Fibroblast of lung (primary cell): ENCODE results near the gene NDUFS3. TPM values are rescaled to one million over a fixed set of nuclear protein-coding genes. Genes with fewer than 3 reads are reported as not detected.
A peak's percentile ranks its signal among the peaks of the same experiment; 100 is the strongest.
"Not testable (repeated sequence)": the region's sequence is repeated elsewhere in the genome, so short reads cannot be mapped to it uniquely, and the experiment has no call there.

Experiments
- DNase-seq, 2 donors: peaks; one replicate each; pipeline versions ENCODE4 v3.0.0 to v3.0.0-alpha.2; 2010; ENCODE audit warnings: low read depth in 2 of 2
- H2AFZ ChIP-seq: 2 replicates; pipeline ENCODE4 v1.5.1; 2012; ENCODE audit warnings: low read length, control low read depth, inconsistent platforms
- H3K27ac ChIP-seq: 2 replicates; pipeline ENCODE4 v1.5.1; 2011; ENCODE audit warnings: low read length, control low read depth; ENCODE audit not compliant: insufficient read depth
- H3K27me3 ChIP-seq: 2 replicates; pipeline ENCODE4 v1.5.1; 2011; ENCODE audit warnings: mild to moderate bottlenecking, low read length; ENCODE audit not compliant: control insufficient read depth, insufficient read depth
- H3K36me3 ChIP-seq: 2 replicates; pipeline ENCODE4 v1.5.1; 2011; ENCODE audit warnings: low read length; ENCODE audit not compliant: control insufficient read depth, insufficient read depth
- H3K4me1 ChIP-seq: 2 replicates; pipeline ENCODE4 v1.5.1; 2011; ENCODE audit warnings: low read length; ENCODE audit not compliant: control insufficient read depth, insufficient read depth; ENCODE audit errors: extremely low read depth
- H3K4me2 ChIP-seq: 2 replicates; pipeline ENCODE4 v1.5.1; 2011; ENCODE audit warnings: low read length, control low read depth; ENCODE audit not compliant: insufficient read depth; ENCODE audit errors: extremely low read depth
- H3K4me3 ChIP-seq, 4 experiments: fragments of 200-600 bp in 1 of 4; sonication (generic) in 1 of 4; replicated peaks in 1 of 4; 2 replicates each; pipeline ENCODE4 v1.5.1; 2011 to 2016; ENCODE audit warnings: low read length in 4 of 4, low read depth in 3 of 4, mild to moderate bottlenecking in 3 of 4, control low read depth in 2 of 4, inconsistent platforms in 1 of 4, mixed read lengths in 1 of 4; ENCODE audit not compliant: insufficient read depth in 1 of 4; ENCODE audit errors: control extremely low read depth in 1 of 4
- H3K79me2 ChIP-seq: 2 replicates; pipeline ENCODE4 v1.5.1; 2012; ENCODE audit warnings: mild to moderate bottlenecking, low read length, inconsistent platforms; ENCODE audit not compliant: control insufficient read depth, insufficient read depth
- H3K9ac ChIP-seq: 2 replicates; pipeline ENCODE4 v1.5.1; 2011; ENCODE audit warnings: mild to moderate bottlenecking, low read length, control low read depth; ENCODE audit not compliant: insufficient read depth
- H3K9me3 ChIP-seq: 2 replicates; pipeline ENCODE4 v1.5.1; 2012; ENCODE audit warnings: low read depth, low read length; ENCODE audit not compliant: control insufficient read depth, insufficient read depth
- H4K20me1 ChIP-seq: 2 replicates; pipeline ENCODE4 v1.5.1; 2011; ENCODE audit warnings: low read length; ENCODE audit not compliant: control insufficient read depth, insufficient read depth; ENCODE audit errors: extremely low read depth
- EZH2 ChIP-seq: IDR thresholded peaks from 2 replicates; pipeline ENCODE4 v1.5.1; 2012; ENCODE audit warnings: low read length, control low read depth, mild to moderate bottlenecking; ENCODE audit errors: missing control alignments
- polyA plus RNA-seq, 2 donors: library from polyadenylated mRNA; depleted of rRNA in 1 of 2; stranded (reverse) in 1 of 2; unstranded in 1 of 2; fragments of >200 nt; gene quantifications; 2 replicates each; pipeline ENCODE4 v1.2.1, GENCODE V29; 2011 to 2012; ENCODE audit warnings: missing spikeins in 1 of 2
- total RNA-seq: library from RNA; depleted of rRNA; stranded (reverse); fragments of >200 nt; gene quantifications from 2 replicates; pipeline ENCODE4 v1.2.1, GENCODE V29; 2014
- TF ChIP-seq, protein P1 (sequence below), 2 donors: IDR thresholded peaks in 1 of 2; conservative IDR thresholded peaks in 1 of 2; 1 replicate in 1 of 2; 2 replicates in 1 of 2; pipeline ENCODE4 v1.5.1; 2011 to 2012; ENCODE audit warnings: low read length in 2 of 2, control low read depth in 1 of 2, inconsistent platforms in 1 of 2, low read depth in 1 of 2, mild to moderate bottlenecking in 1 of 2

Gene NDUFS3
- total and polyA plus RNA-seq, 2 donors (not counting 1 experiment from before 2014, with no cell fraction given): 76.5 to 113 TPM

DNA sequence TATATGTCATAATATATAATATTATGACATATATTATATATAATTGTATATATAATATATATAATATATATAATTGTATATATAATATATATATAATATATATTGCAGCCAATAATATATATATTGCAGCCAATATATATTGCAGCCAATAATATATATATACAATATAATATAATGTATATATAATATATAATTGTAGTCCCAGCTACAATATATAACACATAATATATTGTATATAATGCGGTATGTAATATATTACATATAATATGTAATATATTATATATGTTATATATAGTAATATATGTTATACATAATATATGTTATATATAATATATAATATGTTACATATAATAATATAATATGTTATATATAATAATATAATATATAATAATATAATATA is 20.2 kb upstream of the NDUFS3 start:
- H3K4me3 ChIP-seq: no peak overlapping the region
- no peak overlapping the region for H3K27ac ChIP-seq
- H3K4me1 ChIP-seq: no peaks in the 10 kb centered on the region
- H3K9ac ChIP-seq: no peak overlapping the region
- no peaks in the 10 kb centered on the region for H3K79me2 ChIP-seq
- no peaks in the 10 kb centered on the region for H3K9me3 ChIP-seq
- DNase-seq: no peak
- H3K36me3 ChIP-seq: no peaks in the 10 kb centered on the region
- no peaks in the 10 kb centered on the region for H3K27me3 ChIP-seq
- no peak overlapping the region for H2AFZ ChIP-seq
- no peak overlapping the region for H3K4me2 ChIP-seq
- TF ChIP-seq EZH2: no peak
- TF ChIP-seq, protein P1, sequence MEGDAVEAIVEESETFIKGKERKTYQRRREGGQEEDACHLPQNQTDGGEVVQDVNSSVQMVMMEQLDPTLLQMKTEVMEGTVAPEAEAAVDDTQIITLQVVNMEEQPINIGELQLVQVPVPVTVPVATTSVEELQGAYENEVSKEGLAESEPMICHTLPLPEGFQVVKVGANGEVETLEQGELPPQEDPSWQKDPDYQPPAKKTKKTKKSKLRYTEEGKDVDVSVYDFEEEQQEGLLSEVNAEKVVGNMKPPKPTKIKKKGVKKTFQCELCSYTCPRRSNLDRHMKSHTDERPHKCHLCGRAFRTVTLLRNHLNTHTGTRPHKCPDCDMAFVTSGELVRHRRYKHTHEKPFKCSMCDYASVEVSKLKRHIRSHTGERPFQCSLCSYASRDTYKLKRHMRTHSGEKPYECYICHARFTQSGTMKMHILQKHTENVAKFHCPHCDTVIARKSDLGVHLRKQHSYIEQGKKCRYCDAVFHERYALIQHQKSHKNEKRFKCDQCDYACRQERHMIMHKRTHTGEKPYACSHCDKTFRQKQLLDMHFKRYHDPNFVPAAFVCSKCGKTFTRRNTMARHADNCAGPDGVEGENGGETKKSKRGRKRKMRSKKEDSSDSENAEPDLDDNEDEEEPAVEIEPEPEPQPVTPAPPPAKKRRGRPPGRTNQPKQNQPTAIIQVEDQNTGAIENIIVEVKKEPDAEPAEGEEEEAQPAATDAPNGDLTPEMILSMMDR (conservative IDR thresholded peaks at IDR 0.05 in 1 of 2, IDR thresholded peaks at IDR 0.05 in 1 of 2; ENCODE audit: low read depth in 1 of 2, low read length in 2 of 2): no peak
- H4K20me1 ChIP-seq: no peaks in the 10 kb centered on the region

DNA sequence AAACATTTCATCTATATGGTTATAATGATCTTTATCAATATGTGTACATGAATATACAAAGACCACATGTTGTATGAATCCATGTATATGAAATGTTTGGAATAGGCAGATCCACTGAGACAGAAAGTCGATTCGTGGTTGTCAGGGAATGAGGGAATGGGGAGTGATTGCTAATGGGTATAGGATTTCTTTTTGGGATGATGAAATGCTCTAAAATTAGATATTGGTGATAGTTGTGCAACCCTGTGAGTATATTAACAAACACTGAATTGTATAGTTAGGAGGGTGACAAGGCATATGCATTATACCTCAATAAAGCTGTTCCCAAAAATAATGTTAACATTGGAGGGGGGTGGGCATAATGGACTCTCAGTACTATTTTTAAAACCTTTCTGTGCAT is 18.4 kb upstream of the NDUFS3 start:
- Histone ChIP-seq H3K27ac (no peak overlapping the region), H2AFZ (no peak overlapping the region), H3K4me3 (no peak overlapping the region), H3K4me2 (no peak overlapping the region), H3K4me1 (no peaks in the 10 kb centered on the region), H3K9ac (no peak overlapping the region), H3K79me2 (no peaks in the 10 kb centered on the region), H3K36me3 (no peaks in the 10 kb centered on the region), H3K27me3 (no peaks in the 10 kb centered on the region), H3K9me3 (no peaks in the 10 kb centered on the region), H4K20me1 (no peaks in the 10 kb centered on the region)
- DNase-seq: peak in 1 of 2 donors; percentile 73
- TF ChIP-seq EZH2: no peak
- TF ChIP-seq, protein P1 (conservative IDR thresholded peaks at IDR 0.05 in 1 of 2, IDR thresholded peaks at IDR 0.05 in 1 of 2; ENCODE audit: low read depth in 1 of 2, low read length in 2 of 2): no peak

DNA sequence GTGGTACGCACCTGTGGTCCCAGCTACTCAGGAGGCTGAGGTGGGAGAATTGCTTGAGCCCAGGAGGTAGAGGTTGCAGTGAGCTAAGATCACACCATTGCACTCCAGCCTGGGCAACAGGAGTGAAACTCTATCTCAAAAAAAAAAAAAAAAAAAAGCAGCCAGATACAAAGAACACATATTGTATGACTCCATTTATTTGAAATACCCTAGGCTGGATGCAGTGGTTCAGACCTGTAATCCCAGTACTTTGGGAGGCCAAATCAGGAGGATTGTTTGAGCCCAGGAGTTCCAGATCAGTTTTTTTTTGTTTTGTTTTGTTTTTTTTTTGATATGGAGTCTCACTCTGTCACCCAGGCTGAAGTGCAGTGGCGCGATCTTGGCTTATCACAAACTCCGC is 16.5 kb upstream of the NDUFS3 start:
- not testable (repeated sequence) for DNase-seq, H3K4me2 ChIP-seq

DNA sequence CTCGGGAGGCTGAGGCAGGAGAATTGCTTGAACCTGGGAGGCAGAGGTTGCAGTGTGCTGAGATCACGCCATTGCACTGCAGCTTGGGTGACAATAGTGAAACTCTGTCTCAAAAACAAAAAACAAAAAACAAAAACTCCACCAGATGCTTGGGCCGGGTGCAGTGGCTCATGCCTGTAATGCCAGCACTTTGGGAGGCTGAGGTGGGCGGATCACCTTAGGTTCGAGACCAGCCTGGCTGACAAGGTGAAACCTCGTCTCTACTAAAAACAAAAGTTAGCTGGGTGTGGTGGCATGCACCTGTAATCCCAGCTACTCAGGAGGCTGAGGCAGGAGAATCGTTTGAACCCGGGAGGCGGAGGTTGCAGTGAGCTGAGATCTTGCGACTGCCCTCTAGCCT is 14.5 kb upstream of the NDUFS3 start:
- not testable (repeated sequence) for H2AFZ ChIP-seq, DNase-seq, H4K20me1 ChIP-seq, H3K4me1 ChIP-seq, H3K36me3 ChIP-seq, H3K9ac ChIP-seq, H3K27me3 ChIP-seq, H3K27ac ChIP-seq, H3K9me3 ChIP-seq, H3K79me2 ChIP-seq
- H3K4me3 ChIP-seq: peak overlapping the region in 2 of 4 experiments; percentile 68 to 93
- H3K4me2 ChIP-seq: peak overlapping the region; percentile 92

More for the DNA sequence above, 16.5 kb upstream of the NDUFS3 start:
- H3K27me3 ChIP-seq, H3K79me2 ChIP-seq, H3K9me3 ChIP-seq, H4K20me1 ChIP-seq, H3K9ac ChIP-seq, H3K4me1 ChIP-seq, H3K4me3 ChIP-seq, H2AFZ ChIP-seq, H3K36me3 ChIP-seq, H3K27ac ChIP-seq: not testable (repeated sequence)
